Kasumi-1 (cell line): Measurements from ENCODE around the gene MYH14.

Source experiments
- DNase-seq, 2 experiments: peaks; one replicate each; lab custom pipeline; 2025; lab: John Stamatoyannopoulos, UW

MYH14 gene

DNA sequence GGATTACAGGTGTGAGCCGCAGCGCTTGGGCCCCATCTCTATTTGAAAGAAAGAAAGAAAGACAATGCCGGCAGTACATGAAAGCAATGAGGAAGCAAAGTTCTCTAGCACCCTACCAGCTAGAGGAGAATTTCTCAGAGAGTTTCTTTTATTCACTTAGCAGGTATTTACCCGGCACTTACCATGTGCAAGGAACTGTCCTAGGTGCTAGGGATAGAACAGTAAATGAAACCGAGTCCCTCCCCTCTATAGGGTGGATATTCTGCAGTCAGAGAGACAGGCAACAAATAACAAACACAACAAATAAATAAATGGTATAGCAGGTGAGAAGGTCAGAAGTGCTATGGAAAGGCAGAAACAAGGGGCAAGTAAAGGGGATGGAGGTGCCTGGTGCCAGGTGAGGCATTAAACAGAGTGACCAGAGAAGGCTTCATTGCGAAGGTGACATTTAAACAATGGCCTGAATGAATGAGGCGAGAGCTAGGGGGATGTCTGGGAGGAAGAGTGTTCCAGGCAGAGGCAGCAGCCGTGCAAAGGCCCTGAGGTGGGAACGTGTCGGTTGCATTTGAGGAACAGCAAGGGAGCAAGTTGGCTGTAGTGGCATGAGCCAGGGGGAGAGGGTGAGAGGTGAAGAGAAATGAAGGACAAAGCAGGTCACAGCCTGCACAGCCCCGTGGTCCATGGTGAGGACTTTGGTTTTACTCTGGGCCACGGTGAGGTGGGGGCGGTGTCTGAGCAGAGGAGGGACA lies 10.8 kb upstream of the MYH14 start:
- DNase-seq, result no peak

DNA sequence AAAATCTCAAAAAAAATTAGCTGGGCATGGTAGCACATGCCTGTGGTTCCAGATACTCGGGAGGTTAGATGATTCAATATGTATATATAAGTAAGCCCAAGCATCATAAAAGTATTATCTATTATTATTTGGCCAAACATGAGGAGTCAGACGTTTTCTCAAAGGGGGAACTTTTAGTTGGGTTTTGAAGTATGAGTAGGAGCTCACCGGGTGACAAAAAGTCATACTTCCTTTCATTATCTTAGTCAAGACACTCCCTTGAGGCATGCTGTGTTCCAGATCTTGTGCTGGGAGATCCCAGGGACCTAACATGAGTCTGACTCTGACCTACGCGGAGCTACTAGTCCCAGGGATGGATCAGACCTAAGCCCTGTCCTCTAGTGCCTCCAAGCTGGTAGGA lies 8.2 kb upstream of the MYH14 start:
- DNase-seq, result no peak

DNA sequence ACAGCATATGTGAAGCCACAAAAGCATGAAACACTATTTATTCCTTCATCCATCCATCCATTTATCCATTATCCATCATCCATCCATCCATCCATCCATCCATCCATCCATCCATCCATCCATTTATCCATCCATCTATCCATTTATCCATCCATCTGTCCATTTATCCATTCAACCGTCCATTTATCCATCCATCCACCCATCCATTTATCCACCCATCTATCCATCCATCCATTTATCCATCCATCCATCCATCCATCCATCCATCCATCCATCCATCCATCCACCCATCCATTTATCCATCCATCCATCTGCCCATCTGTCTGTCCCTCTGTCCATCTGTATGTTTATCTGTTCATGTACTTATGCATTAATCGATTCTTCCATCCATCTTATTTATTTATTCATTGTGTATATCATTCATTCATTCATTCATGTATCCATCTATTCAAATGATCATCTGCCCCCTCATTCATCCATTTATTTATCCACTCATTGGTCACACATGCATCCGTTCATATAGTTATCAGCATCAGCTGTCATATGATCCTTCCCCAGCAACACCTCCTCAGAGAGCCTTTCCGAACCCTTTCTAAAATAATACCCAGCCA lies 7.0 kb upstream of the MYH14 start:
- DNase-seq, result no peak

DNA sequence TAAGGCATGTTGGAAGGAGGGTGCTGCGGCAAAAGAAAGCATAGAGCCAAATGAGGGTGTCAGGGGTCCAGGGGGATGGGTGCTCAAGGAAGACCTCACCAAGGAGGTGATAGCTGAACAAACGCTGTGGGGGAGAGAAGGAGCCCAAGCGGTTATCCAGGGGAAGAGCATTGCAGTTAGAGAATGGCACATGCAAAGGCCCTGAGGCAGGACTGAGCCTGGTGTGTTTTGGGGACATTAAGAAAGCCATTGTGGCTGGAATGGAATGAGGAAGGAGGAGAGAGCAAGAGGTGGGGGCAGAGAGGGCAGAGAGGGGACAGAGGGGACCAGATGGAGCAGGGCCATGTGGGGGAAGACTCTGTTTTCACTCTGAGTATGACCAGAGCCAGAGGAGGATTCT lies 6.1 kb upstream of the MYH14 start:
- no peak for DNase-seq

DNA sequence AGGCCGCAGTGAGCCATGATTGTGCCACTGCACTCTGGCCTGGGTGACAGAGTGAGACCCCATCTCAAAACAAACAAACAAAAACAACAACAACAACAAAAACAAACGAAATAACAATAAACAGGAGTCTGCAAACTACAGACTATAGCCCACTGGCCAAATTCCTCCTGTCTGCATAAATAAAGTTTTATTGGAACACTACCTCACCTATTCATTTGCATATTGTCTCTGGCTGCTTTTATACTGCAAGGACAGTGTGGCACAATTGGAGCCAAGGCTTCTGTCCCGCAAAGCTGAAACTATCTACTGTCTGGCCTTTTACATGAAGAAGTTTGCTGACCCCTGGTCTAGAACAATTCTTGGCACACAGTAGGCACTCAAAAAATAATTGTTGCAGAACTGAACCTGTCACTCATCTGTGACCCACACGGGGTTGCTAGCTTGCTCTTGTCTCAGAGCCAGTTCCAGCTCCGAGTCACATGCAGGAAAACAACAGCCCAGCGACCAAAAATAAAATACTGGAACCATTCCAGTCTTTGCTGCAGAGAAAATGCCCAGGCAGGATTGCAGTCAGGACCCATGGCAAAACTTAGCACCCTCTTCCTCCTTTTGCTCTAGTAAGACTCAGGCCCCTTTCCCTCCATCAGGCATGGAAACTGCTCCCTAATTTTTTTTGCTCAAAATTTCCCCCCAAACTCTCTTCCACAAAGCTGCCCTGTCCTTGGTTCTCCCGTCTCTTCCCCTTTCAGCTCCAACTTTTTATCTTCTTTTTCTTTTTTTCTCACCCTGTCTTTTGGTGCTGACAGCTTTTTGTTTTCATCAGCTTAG lies 4.8 kb upstream of the MYH14 start:
- DNase-seq, result no peak

DNA sequence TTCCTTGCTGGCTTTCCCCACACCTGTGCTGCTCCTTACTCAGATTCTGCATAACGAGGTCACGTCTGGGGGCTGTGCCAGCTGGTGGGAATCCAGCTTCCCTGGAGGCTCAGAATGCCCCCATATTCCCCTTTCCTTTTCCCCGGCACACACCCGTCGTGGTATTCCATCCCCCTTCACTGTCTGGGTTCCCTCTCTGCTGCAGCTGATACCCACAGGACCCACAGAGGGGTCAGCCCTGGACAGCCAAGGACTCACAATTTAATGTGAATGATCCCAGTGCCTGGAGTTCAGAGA lies 4.2 kb upstream of the MYH14 start:
- DNase-seq, result no peak

DNA sequence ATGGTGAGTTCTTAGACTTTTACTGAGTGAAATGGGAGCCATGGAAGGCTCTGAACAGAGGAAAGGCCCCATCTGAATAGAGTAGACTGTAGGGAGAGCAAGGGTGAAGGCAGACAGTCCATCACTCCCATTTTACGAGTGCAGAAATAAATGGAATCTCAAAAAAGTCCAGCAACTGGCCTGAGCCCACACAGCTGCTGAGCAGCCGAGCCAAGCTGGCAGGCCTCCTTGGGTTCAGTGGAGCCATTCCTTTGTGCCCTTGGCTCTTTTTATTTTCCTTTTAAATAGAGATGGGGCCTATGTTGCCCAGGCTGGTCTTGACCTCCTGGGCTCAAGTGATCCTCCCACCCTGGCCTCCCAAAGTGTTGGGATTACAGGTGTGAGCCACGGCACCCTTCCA lies 1.0 kb upstream of the MYH14 start:
- DNase-seq, result no peak

DNA sequence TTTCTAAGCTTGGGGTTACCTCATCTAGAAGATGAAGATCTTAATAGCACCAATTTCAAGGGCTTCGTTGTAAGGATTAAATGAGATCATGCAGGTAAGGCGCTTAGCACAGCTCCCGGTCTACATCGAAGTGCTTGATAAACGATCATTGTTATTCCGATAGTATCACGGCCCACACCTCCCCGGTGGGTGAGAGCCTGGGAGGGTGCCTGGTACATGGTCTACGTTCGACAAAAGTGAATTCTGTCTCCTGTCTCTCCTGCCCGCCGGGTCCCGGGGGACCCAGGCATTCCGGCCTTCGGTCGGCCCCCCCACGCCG lies 501 bp upstream of the MYH14 start:
- DNase-seq, result no peak

DNA sequence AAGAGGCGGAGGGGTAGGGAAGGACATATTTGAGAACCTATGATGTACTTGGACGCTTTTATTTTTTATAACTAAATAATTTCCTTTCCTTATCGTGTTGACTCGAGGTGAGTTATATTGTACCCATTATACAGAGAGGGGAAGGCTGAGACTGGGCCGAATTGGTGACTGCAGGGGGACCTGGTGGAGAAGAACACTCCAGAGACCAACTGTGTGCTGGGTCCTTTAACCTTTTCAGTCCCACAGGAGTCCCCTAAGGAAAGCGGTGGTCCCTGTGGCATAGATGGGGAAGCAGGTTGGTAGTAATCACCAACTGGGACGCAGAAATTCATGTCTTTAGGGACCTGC lies 633 bp downstream of the MYH14 start:
- no peak for DNase-seq

DNA sequence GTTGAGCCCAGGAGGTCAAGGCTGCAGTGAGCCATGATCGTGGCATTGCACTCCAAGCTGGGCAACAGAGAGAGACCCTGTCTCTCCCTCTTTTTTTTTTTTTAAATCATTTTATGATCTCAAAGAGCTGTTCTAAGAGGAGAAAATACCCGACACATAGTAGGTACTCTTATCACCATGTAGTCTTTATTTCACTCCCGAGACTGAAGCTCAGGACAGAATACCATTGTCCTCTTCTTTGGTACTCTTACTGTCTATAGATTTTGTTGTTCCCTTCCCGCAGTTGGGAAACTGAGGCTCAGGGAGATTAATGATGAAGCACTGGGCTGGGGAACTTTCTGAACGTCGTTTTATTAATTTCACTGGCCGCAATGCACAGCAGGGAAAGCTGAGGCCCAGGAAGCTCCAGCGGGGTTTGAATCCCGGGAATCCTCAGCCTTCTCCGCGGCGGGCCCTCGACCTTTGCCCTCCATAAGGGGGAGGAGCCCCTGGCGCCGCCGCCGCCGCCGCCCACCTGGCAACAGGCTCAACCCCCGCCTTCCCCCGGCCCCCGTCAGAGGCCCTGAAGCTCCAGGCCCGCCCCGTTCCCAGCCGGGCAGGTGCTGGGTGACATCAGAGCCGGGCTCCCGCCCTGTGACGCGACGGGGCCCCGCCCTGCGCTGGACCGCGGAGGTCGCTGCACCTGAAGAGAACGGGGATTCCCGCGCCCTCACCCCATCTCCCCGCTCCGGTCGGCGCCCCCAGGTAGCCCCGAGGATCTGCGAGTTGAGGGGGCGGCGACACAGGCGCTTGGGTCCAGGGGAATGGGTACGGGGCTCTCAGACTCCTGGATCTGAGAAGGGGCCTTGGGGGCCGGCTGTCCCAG lies 1.6 kb downstream of the MYH14 start:
- no peak for DNase-seq

DNA sequence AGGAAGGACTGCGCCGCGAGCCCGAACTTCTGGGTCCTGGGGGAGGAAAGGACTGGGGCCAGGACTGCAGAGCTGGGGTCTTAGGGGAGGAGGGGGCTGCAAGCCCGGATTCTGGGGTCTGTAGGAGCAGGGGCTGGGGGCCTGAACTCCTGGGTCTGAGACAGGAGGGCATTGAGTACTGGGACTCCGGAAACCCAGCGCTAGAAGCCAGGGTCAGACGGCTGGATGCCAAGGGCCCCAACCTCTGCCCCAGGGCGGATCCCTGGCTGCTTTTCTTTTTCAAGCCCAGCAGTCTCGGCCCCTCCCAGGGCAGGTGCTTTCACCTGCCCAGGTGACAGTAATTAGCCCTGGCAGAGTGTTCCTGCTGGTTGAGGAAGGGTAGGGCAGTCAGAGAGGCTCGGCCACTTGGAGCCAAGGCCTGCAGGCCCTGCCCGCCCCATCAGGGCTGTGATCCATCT lies 2.3 kb downstream of the MYH14 start:
- no peak for DNase-seq

DNA sequence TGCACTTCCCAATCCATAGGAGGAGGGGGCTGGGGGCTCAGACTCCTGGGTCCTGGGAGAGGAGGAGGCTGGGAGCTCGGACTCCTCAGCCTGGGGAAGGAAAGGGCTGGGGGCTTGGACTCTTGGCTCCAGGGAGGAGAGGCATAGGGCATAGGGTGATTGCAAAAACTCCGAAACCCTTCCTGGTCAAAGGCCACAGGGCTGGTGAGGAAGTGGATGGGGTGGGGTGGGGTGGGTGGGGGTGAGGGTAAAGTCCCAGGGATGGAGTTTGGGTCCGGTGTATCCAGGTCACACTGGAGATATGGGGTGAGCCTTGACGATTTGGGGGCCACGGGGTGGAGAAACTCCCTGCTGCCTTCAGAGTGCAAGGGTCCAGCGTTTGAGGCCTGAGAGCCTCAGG lies 2.8 kb downstream of the MYH14 start:
- DNase-seq, result no peak

DNA sequence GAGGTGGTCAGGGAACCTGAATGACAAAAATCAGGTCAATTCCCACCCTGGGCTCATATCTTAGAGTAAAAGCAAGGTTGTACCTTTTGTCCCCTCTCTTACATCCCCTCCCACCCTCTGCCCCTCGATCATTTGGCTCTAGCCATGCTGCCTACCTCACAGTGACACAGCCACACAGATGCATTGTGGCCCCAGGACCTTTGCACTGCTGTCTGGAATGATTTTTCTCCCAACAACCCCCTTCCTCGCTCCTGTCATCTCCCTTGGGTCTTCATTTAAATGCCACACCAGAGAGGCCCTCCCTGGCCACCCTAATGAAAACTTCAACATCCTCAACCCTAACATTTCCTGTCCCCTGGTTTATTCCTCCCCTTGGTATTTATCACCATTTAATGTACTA lies 4.3 kb downstream of the MYH14 start:
- no peak for DNase-seq

DNA sequence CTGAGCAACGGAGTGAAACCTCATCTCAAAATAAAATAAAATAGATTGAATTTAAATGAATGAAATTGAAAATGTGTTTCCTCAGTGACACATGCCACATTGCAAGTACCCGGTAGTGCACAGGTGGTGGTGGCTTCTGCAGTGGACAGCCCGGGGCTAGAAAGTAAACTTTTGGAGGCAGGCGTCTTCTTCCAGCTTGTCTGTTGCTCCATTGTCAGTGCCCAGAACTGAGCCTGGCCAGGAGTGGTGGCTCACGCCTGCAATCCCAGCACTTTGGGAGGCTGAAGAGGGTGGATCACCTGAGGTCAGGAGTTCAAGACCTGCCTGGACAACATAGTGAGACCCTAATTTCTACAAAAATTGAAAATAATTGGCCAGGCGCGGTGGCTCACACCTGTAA lies 5.7 kb downstream of the MYH14 start:
- DNase-seq, result no peak

DNA sequence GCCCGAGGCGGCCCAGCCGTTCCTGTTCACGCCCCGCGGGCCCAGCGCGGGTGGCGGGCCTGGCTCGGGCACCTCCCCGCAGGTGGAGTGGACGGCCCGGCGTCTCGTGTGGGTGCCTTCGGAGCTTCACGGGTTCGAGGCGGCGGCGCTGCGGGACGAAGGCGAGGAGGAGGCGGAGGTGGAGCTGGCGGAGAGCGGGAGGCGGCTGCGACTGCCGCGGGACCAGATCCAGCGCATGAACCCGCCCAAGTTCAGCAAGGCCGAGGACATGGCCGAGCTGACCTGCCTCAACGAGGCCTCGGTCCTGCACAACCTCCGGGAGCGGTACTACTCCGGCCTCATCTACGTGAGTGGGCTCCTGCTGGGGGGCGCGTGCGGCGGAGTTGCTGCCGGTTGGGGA lies 7.0 kb downstream of the MYH14 start:
- DNase-seq, result no peak

DNA sequence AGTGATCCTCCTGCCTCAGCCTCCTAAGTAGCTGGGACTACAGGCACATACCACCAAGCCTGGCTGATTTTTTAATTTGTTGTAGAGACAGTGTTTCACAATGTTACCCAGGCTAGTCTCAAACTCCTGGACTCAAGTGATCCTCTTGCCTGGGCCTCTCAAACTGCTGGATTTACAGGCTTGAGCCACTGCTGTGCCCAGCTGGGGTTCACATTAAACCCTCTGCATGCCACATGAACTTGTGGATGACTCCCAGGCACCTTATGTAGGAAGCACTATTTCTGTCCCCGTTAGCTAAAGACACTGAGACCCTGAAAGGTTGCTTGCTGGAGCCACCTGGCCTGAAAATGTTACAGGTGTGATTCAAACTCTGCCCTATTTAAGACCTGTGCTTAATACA lies 10.5 kb downstream of the MYH14 start:
- no peak for DNase-seq

DNA sequence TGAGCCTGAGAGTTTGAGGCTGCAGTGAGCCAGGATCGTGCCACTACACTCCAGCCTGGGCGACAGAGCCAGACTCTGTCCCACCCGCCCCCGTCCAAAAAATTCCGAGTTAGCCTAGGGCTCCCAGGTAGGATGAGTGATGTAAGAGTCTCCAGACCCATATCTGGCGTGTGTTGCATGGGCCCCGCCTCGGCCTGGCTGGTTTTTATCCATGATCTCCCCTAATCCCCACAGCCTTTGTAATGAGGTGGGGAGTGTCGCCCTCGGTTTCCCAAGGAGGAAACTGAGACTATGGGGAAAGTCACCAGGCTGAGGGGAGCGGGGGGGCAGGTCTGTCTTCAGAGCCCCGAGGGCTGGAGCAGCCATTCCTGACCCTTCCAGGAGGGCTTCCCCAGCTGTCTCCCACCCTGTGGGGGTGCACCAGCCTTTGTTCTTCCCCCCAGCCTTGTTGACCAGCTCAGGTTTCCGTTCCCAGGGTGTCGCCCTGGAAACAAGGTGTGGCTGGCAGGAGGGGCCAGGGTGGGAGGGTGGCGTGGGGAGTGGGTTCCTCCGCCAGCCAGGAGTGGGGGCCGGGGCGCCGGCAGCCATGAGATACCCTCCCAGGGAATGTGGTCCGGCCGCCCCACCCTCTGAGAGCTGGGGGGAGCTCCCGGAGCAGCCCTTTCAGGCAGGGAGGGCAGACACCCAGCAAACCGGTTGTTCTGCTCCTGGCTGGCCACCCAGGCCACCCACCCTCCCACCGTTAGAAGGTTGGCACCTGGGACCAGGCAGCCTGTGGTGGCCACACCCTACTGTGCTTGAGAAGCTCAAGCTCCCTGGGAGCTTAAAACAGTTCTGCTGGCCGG lies 11.5 kb downstream of the MYH14 start:
- no peak for DNase-seq

DNA sequence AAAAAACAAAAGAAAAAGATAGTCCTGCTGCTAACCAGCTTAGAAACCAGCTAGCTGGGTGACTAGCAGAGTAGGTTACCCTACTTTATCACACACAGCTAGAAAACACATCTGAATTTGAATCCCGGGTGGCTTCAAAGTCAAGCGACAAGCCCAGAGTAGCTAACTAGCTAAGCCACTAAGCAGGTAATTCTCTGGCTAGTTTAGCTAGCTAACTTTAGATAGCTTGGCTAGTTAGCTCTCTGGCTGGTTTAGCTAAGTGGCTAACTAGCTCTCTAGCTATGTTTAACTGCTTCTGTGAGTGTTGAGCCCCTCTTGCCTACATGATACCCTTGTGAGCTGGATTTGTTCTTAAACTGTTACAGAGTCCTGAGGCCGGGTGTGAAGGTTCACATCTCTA lies 12.4 kb downstream of the MYH14 start:
- DNase-seq, result no peak

DNA sequence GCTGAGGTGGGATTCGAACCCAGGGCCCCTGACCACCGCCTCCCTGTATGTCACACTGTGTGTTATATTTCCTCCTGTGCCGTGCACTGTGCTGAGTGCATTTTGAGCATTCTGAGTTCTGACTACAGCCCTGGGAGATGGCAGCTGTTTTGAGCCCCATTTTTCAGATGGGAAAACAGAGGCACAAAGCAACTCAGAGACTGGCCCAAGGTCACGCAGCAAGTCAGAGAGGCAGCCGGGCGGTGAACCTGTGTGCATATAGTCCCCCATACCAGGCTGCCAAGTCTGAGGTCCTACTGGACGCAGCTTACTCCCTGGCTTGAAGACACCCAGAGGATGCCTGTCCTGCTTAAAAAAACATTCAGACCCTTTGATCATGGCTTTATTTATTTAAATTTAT lies 17.7 kb downstream of the MYH14 start:
- no peak for DNase-seq

DNA sequence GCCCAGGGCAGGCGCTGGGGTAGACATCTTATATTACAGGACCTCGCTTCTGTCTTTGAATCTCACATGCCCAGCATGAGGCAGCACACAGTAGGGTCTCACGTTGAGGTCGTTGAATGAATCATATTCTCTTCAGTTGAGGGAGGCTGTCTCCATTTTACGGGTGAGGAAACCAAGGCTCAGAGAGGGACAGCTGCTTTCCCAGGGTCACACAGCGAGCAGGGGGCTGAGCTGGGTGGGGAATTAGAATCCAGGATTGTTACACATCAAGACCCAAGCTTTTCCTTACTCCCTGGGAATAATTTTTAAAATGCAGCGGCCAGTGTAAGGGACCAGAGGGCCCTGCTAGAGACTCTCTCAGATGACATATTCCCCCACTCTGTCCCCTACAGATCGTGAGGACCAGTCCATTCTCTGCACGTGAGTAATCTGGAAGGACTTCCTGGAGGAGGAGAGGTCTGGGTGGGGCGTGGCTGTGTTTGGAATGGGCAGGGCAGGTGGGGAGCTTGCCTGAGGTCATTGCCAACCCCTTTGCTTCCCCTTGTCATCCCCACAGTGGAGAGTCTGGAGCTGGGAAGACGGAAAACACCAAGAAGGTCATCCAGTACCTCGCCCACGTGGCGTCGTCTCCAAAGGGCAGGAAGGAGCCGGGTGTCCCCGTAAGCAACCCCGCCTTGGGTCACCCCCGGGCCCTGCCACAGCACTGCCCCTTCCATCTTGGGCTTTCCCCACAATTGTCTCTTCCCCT lies 19.4 kb downstream of the MYH14 start:
- DNase-seq, result no peak

DNA sequence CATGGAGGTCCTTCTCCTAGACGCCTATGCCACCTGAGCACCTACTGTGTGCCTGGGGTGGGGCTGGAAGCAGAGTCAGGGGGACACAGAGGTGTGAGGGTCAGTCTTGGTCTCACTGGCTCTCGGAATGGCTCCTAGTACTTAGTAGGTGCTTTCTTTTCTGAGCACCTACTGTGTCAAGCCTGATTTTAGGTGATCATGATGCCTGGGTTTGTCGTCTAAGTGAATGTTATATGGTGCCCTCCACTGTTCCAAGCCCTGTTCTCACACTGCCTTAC lies 20.0 kb downstream of the MYH14 start:
- DNase-seq, result no peak
